ENCODE measurements around the gene CFAP45. TPM values are rescaled to one million over a fixed set of nuclear protein-coding genes. Genes with fewer than 3 reads are reported as not detected.

The CFAP45 gene, protein sequence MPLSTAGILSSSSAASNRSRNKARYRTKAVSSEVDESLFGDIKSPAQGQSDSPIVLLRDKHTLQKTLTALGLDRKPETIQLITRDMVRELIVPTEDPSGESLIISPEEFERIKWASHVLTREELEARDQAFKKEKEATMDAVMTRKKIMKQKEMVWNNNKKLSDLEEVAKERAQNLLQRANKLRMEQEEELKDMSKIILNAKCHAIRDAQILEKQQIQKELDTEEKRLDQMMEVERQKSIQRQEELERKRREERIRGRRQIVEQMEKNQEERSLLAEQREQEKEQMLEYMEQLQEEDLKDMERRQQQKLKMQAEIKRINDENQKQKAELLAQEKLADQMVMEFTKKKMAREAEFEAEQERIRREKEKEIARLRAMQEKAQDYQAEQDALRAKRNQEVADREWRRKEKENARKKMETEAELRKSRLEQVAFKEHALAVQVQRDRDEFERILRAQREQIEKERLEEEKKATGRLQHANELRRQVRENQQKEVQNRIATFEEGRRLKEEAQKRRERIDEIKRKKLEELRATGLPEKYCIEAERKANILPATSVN
- 0.63 TPM for total RNA-seq

GRCh38 chr1:159900086-159900680, at the start of gene CFAP45:
Gene CFAP45, minus strand, starts transcription at chr1:159900165. Its CDS starts 67 bp downstream, at chr1:159900098.

DNA sequence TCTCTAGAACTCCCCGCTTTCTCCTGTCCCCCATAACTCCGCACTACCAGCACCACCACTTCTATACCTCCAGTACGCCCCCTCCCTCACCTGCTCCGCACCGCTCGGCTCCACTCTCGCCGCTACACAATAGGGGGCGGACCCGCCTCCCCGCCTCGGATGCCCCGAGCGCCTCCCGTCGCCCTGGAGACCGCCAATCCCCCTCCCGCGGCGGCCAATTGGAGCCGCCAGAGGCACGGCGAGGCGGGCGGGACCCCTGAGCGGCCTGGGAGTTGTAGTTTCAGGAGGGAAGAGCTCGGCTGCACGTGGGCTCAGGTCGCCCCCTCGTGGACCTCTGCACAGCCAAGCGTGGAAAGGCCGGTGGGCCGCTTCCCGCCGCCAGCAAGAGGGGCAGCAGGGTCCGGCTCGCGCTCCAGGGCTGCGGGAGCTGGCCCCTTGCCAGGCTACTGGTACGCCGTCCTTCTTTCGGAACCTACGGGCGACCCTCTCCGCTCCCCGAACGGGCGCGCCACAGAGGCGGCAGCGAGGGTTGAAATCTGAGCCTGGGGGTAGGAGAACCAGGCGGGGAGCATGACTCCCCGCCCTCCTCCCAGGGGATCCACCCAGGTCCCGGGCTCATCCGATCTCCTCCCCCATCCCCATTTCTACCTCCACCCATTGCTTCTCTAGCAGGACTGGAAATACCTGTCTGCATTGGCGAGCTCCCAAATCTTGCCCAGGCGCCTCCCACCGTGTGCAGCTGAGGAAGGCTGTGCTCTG, 45.7 kb upstream of the CFAP45 start, which contains the start of gene IGSF9:
Gene IGSF9 (minus strand): TSS at position 131 of the 759 bp plus-strand sequence. CDS start 2,159 bp downstream, outside the sequence.

GRCh38 chr1:159924791-159925718, 25.1 kb upstream of the CFAP45 start, which contains the start of gene TAGLN2:
Gene TAGLN2, minus strand, starts transcription at chr1:159925507. Its CDS starts 4,998 bp downstream, at chr1:159920509.

DNA sequence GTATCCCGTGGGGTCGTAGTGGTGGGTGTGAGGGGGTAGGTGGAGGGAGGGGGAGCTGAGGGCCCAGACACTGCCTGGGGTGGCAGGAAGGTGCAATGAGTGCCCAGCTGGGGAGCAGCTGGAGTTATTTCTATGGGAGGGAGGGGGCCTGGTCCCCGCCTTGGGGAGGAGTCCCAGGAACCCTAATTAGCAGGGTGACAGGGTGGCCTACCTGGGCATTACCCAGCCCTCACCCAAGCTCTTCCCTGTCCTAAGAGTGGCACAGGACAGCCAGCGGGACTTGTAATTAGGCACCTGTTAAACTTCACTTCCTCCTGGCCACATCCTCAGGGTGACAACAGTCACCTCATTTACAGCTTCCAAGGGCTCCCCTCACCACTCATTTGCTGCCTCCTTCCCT, 37.4 kb downstream of the CFAP45 start, which contains the start of gene VSIG8:
Gene VSIG8 (minus strand): TSS at position 101 of the 400 bp plus-strand sequence. CDS start 136 bp downstream, outside the sequence.

DNA sequence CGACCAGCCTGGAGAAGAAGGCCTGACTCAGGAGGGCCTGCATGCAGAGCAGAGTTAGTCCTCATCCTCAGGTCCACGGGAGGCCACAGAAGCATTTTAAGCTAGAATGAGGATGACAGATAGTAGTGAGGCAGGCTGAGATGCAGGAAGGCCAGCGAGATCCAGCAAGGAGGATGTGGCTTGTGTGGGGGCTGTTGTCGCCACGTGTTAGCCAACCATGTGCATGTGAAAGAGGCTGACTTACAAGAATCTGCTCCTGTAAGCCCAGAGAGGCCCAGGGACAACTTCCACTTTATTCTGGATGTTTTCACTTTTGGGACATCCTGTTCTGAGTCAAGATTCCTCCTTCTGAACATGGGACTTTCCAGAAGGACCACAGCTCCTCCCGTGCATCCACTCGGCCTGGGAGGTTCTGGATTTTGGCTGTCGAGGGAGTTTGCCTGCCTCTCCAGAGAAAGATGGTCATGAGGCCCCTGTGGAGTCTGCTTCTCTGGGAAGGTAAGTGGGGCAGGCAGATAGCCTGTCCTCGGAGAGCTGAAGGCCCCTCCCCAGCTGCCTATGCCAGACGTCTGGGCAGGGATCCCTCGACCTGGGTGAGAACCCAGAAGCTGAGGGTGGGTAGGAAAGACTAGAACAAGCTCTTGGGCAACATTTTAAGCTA, 73.4 kb downstream of the CFAP45 start, which contains the start of gene SLAMF8:
Gene SLAMF8 (plus strand): TSS at position 433 of the 661 bp plus-strand sequence. CDS start 26 bp downstream, at position 459.

Small RNA genes within 50 kb of the gene (small RNA-seq; reads per million reads assigned to genes)
- gene MIR4259 (ENCODE audit: low replicate concordance) (not detected), gene RF00570 (ENCODE audit: low replicate concordance) (7.0 reads per million, percentile 88 among the genes with 10 or more reads in this experiment)

Other genes starting within 250 kb of the CFAP45 start
- not detected for gene CRP, start 185.6 kb downstream of the CFAP45 start, total RNA-seq
- 16.0 TPM for gene DUSP23, start 119.2 kb downstream of the CFAP45 start, total RNA-seq
- gene FCRL6, start 97.8 kb downstream of the CFAP45 start, total RNA-seq: not detected
- not detected for gene SLAMF8, start 73.3 kb downstream of the CFAP45 start, total RNA-seq
- gene VSIG8, start 37.5 kb downstream of the CFAP45 start, total RNA-seq: 0.31 TPM
- gene TAGLN2, start 25.3 kb upstream of the CFAP45 start, total RNA-seq: 16.9 TPM
- gene IGSF9, start 45.4 kb upstream of the CFAP45 start, total RNA-seq: 10.6 TPM
- not detected for gene SLAMF9, start 54.1 kb upstream of the CFAP45 start, total RNA-seq
- gene PIGM, start 131.8 kb upstream of the CFAP45 start, total RNA-seq: 9.7 TPM
- gene KCNJ10, start 170.0 kb upstream of the CFAP45 start, total RNA-seq: 3.4 TPM
- gene KCNJ9, start 181.4 kb upstream of the CFAP45 start, total RNA-seq: 14.7 TPM
- gene IGSF8, start 198.5 kb upstream of the CFAP45 start, total RNA-seq: 54.8 TPM
- gene ATP1A2, start 215.6 kb upstream of the CFAP45 start, total RNA-seq: 61.7 TPM

All from parietal lobe (tissue), 2 donors.